Sigmoid colon (tissue), 3 donors: ENCODE results near the gene CCDC17.

Experiments
- CTCF ChIP-seq, 4 experiments: fragments of 450-650 bp in 3 of 4; fragments of 200-600 bp in 1 of 4; IDR thresholded peaks; one replicate each; pipeline ENCODE4 v1.5.1; 2016 to 2019; ENCODE audit warnings: antibody characterized with exemption in 4 of 4, mild to moderate bottlenecking in 3 of 4, moderate library complexity in 2 of 4
- POLR2A ChIP-seq, 2 donors: fragments of 450-650 bp; IDR thresholded peaks; one replicate each; pipeline ENCODE4 v1.6.1; 2016; ENCODE audit warnings: antibody characterized with exemption in 2 of 2, mild to moderate bottlenecking in 2 of 2, moderate library complexity in 2 of 2

- TF ChIP-seq CTCF (IDR thresholded peaks at IDR 0.05) (no peak), POLR2A (IDR thresholded peaks at IDR 0.05) (no peak)
Measured at GRCh38 chr1:45615885-45616284, 8.0 kb downstream of the CCDC17 start.
